Measurements from ENCODE around the gene MAP3K1.
"Not testable (repeated sequence)": the region's sequence is repeated elsewhere in the genome, so short reads cannot be mapped to it uniquely, and the experiment has no call there.

Gene MAP3K1

DNA sequence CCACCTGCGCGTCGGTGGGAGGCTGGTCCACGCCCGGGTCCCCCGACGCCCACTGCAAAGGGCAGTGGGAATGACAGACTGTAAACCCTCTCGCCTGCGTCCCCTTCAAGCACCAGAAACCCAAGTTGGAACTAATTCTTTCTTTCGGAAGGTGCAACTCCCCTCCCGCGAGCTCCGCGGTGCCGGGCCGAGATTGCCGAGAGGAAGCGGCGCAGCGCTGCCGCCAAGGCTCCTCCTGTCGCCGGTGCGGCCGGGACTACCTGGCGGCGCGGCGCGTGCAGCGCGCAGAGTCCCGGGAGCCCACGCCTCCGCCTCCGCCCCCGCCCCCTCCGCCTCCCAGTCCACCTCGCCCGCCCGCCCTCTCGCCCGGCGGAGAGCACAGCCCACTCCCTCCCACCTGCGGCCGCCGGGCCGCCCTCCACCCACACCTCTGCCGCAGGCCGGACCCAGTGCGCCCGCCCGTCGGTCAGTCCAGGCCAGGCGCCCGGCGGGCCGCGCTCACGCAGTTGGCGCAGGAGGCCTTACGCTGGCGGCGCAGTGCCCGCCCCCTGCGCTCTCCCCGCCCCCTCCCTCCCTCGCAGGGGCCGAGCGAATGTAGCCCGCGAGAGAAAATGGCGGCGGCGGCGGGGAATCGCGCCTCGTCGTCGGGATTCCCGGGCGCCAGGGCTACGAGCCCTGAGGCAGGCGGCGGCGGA, at the start of gene MAP3K1:
TSS of gene MAP3K1 (plus strand) at position 587 of the 695 bp plus-strand sequence. CDS start at position 612, 25 bp downstream.
- Histone ChIP-seq H3K27me3 (ENCODE audit: control insufficient read depth, insufficient read depth, low read length) (peaks cover 39% of the 10 kb centered on the region), H3K36me3 (ENCODE audit: control insufficient read depth, low read depth, low read length) (no peaks in the 10 kb centered on the region), H3K9me3 (ENCODE audit: control insufficient read depth, low read depth, low read length) (no peaks in the 10 kb centered on the region), H3K9ac (ENCODE audit: low read length) (peak within 1 kb of the TSS; percentile 32), H3K4me1 (ENCODE audit: control insufficient read depth, low read depth, low read length) (peaks cover 33% of the 10 kb centered on the region), H3K27ac (ENCODE audit: low read length) (no peak within 1 kb of the TSS), H3K4me3 (ENCODE audit: low read length) (peak within 1 kb of the TSS; percentile 86)

GRCh38 chr5:56766926-56767325, 48.4 kb upstream of the MAP3K1 start:
- Histone ChIP-seq H3K36me3 (ENCODE audit: control insufficient read depth, low read depth, low read length) (no peaks in the 10 kb centered on the region), H3K27ac (ENCODE audit: low read length) (no peak overlapping the region), H3K4me1 (ENCODE audit: control insufficient read depth, low read depth, low read length) (no peaks in the 10 kb centered on the region), H3K9ac (ENCODE audit: low read length) (no peak overlapping the region), H3K27me3 (ENCODE audit: control insufficient read depth, insufficient read depth, low read length) (no peaks in the 10 kb centered on the region), H3K9me3 (ENCODE audit: control insufficient read depth, low read depth, low read length) (no peaks in the 10 kb centered on the region), H3K4me3 (ENCODE audit: low read length) (no peak overlapping the region)

DNA sequence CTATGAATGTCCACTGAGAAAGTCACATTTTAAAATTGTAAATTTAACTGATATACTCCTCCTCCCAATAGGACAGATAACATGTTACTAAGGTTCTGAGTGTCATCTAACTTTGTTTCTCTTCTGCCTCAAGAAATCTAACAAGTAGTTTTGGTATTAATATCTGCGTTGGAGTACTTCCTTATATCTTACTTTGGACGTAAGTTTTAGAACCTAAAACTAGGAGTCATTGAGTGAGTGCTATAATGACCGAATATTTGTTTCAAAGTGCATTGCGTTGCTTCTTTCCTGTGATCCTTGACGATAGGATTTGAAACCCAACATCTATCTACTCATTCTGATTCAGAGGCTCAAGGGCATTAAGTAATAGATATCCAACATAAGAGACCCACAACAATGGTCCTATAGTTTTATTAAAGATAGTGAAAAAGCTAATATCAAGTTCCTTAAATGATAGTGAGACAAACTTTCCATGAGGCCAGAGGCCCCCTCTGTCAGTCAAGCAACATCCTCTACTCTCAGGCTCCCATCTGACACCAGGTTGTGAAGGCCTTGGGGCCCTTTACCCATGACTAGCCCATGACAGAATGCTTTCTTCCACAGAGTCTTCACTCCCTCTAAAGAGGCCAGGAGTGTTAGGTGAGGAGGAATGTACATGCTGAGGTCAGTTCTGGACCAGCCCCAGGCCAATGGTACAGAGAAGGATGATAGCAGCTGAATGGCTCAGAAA, 45.3 kb upstream of the MAP3K1 start:
- no peak overlapping the region for H3K4me3 ChIP-seq (ENCODE audit: low read length)
- no peak overlapping the region for H3K9ac ChIP-seq (ENCODE audit: low read length)
- H3K27me3 ChIP-seq (ENCODE audit: control insufficient read depth, insufficient read depth, low read length) = no peaks in the 10 kb centered on the region
- no peak overlapping the region for H3K27ac ChIP-seq (ENCODE audit: low read length)
- H3K9me3 ChIP-seq (ENCODE audit: control insufficient read depth, low read depth, low read length) = no peaks in the 10 kb centered on the region
- no peaks in the 10 kb centered on the region for H3K36me3 ChIP-seq (ENCODE audit: control insufficient read depth, low read depth, low read length)
- H3K4me1 ChIP-seq (ENCODE audit: control insufficient read depth, low read depth, low read length) = no peaks in the 10 kb centered on the region

DNA sequence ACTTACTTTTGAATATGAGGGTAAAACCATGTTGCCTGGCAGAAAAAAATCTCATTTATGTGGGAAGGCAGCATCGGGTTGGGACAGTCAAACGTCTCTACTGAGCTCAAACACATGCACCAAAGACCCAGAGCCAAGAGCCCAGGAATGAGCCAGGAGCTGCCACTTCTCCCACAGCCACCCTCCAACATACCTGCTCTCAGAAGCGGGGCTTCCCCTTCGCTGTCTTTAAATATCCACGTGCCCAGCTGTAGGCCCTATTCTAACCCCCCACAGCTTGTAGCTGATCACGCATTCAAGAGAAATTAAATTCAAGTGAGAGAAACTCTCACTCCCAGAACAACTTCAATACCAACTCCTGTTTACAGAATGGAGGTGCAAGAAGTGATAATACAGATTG, 42.6 kb upstream of the MAP3K1 start:
- Histone ChIP-seq H3K4me3 (ENCODE audit: low read length) (no peak overlapping the region), H3K27ac (ENCODE audit: low read length) (no peak overlapping the region), H3K27me3 (ENCODE audit: control insufficient read depth, insufficient read depth, low read length) (no peaks in the 10 kb centered on the region), H3K9me3 (ENCODE audit: control insufficient read depth, low read depth, low read length) (no peaks in the 10 kb centered on the region), H3K9ac (ENCODE audit: low read length) (no peak overlapping the region), H3K4me1 (ENCODE audit: control insufficient read depth, low read depth, low read length) (no peaks in the 10 kb centered on the region), H3K36me3 (ENCODE audit: control insufficient read depth, low read depth, low read length) (no peaks in the 10 kb centered on the region)

DNA sequence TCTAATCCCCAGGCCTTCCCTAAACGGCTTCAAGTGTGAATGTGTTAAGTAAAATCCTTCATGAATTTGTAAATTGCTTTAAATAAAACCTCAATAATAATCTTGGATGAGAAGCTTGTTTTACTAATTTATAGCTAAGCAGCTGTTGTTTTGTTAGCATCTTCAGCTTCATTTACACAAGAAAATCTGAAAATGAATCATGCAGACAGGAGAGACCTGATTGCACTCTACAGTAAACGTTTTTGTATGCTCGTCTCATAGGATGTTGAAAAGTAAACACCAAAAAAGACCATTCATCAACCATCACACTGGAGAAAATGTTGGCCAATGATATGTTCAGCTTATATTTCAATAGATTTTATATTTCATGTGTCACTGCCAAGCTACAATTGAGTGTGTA, 40.4 kb upstream of the MAP3K1 start:
- Histone ChIP-seq H3K9ac (ENCODE audit: low read length) (no peak overlapping the region), H3K27me3 (ENCODE audit: control insufficient read depth, insufficient read depth, low read length) (no peaks in the 10 kb centered on the region), H3K9me3 (ENCODE audit: control insufficient read depth, low read depth, low read length) (no peaks in the 10 kb centered on the region), H3K4me3 (ENCODE audit: low read length) (no peak overlapping the region), H3K27ac (ENCODE audit: low read length) (no peak overlapping the region), H3K36me3 (ENCODE audit: control insufficient read depth, low read depth, low read length) (no peaks in the 10 kb centered on the region), H3K4me1 (ENCODE audit: control insufficient read depth, low read depth, low read length) (no peaks in the 10 kb centered on the region)

GRCh38 chr5:56776212-56776846, 39.0 kb upstream of the MAP3K1 start:
- not testable (repeated sequence) for H3K36me3 ChIP-seq (ENCODE audit: control insufficient read depth, low read depth, low read length); H3K9me3 ChIP-seq (ENCODE audit: control insufficient read depth, low read depth, low read length); H3K4me1 ChIP-seq (ENCODE audit: control insufficient read depth, low read depth, low read length); H3K27ac ChIP-seq (ENCODE audit: low read length); H3K4me3 ChIP-seq (ENCODE audit: low read length); H3K27me3 ChIP-seq (ENCODE audit: control insufficient read depth, insufficient read depth, low read length); H3K9ac ChIP-seq (ENCODE audit: low read length)

GRCh38 chr5:56783261-56783660, 32.1 kb upstream of the MAP3K1 start:
- H3K4me1 ChIP-seq (ENCODE audit: control insufficient read depth, low read depth, low read length) = peaks cover 5% of the 10 kb centered on the region
- no peak overlapping the region for H3K4me3 ChIP-seq (ENCODE audit: low read length)
- no peak overlapping the region for H3K27ac ChIP-seq (ENCODE audit: low read length)
- H3K9ac ChIP-seq (ENCODE audit: low read length) = no peak overlapping the region
- peaks cover 5% of the 10 kb centered on the region for H3K9me3 ChIP-seq (ENCODE audit: control insufficient read depth, low read depth, low read length)
- H3K27me3 ChIP-seq (ENCODE audit: control insufficient read depth, insufficient read depth, low read length) = no peaks in the 10 kb centered on the region
- no peaks in the 10 kb centered on the region for H3K36me3 ChIP-seq (ENCODE audit: control insufficient read depth, low read depth, low read length)

DNA sequence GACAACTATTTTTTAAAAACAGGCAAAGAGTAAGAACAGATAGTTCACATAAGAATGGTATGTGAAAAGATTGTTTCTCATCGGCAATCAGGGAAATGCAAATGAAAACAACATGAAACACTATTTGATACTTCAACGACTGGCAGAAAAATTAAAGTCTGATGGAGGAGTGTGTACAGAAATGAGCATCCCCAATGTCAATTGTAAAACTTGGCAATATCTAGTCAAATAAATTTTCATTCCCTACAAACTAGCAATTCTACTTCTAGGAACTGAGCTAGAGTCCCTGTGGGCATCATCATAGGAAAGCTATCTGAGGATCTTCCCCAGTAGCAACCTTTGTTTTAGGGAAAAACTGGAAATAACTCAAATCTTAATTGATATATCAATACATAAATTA, 29.0 kb upstream of the MAP3K1 start:
- Histone ChIP-seq H3K27me3 (ENCODE audit: control insufficient read depth, insufficient read depth, low read length) (no peaks in the 10 kb centered on the region), H3K9ac (ENCODE audit: low read length) (no peak overlapping the region), H3K9me3 (ENCODE audit: control insufficient read depth, low read depth, low read length) (peaks cover 5% of the 10 kb centered on the region), H3K27ac (ENCODE audit: low read length) (no peak overlapping the region), H3K36me3 (ENCODE audit: control insufficient read depth, low read depth, low read length) (no peaks in the 10 kb centered on the region), H3K4me3 (ENCODE audit: low read length) (no peak overlapping the region), H3K4me1 (ENCODE audit: control insufficient read depth, low read depth, low read length) (peaks cover 5% of the 10 kb centered on the region)

DNA sequence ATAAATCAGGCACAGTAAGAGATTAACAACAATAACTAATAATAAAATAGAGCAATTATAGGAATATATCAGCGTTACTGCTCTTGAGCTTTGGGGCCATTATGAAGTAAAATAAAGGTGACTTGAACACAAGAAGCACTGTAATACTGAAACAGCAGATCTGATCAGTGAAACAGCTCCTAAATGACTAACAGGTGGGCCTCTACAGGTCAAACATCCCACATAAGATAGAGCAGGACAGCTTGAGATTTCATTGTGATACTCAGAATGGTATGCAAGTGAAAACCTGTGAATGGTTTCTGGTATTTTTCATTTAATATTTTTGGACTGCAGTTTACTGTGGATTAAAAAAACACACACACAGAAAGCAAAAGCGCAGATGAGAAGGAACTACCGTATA, 24.0 kb upstream of the MAP3K1 start:
- Histone ChIP-seq H3K27ac (ENCODE audit: low read length) (no peak overlapping the region), H3K4me1 (ENCODE audit: control insufficient read depth, low read depth, low read length) (no peaks in the 10 kb centered on the region), H3K36me3 (ENCODE audit: control insufficient read depth, low read depth, low read length) (no peaks in the 10 kb centered on the region), H3K9ac (ENCODE audit: low read length) (no peak overlapping the region), H3K4me3 (ENCODE audit: low read length) (no peak overlapping the region), H3K27me3 (ENCODE audit: control insufficient read depth, insufficient read depth, low read length) (no peaks in the 10 kb centered on the region), H3K9me3 (ENCODE audit: control insufficient read depth, low read depth, low read length) (no peaks in the 10 kb centered on the region)

DNA sequence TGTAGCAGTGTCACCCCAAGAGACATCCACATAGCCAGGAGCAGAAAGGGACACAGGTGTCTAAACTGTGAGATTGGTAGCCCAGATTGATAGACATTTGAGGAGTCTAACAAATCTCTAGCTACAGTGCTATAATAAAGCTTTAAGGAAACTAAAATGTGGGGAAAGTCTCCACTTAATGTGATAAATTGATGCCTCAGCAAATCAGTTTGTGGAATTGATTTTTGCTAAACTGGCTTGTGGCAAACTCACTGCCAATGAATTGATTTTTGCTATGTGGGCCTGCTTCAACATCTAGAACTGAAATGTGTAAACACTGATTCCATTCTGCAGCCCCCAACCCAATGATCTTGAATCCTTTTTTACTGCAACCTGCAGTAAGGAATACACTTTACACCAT, 16.8 kb upstream of the MAP3K1 start:
- Histone ChIP-seq H3K4me1 (ENCODE audit: control insufficient read depth, low read depth, low read length) (no peaks in the 10 kb centered on the region), H3K36me3 (ENCODE audit: control insufficient read depth, low read depth, low read length) (no peaks in the 10 kb centered on the region), H3K27ac (ENCODE audit: low read length) (no peak overlapping the region), H3K9ac (ENCODE audit: low read length) (no peak overlapping the region), H3K4me3 (ENCODE audit: low read length) (no peak overlapping the region), H3K9me3 (ENCODE audit: control insufficient read depth, low read depth, low read length) (no peaks in the 10 kb centered on the region), H3K27me3 (ENCODE audit: control insufficient read depth, insufficient read depth, low read length) (no peaks in the 10 kb centered on the region)

- Histone ChIP-seq H3K4me1 (ENCODE audit: control insufficient read depth, low read depth, low read length) (no peaks in the 10 kb centered on the region), H3K27ac (ENCODE audit: low read length) (no peak overlapping the region), H3K9me3 (ENCODE audit: control insufficient read depth, low read depth, low read length) (no peaks in the 10 kb centered on the region), H3K36me3 (ENCODE audit: control insufficient read depth, low read depth, low read length) (no peaks in the 10 kb centered on the region), H3K4me3 (ENCODE audit: low read length) (no peak overlapping the region), H3K9ac (ENCODE audit: low read length) (no peak overlapping the region), H3K27me3 (ENCODE audit: control insufficient read depth, insufficient read depth, low read length) (no peaks in the 10 kb centered on the region)
These were observed 15.2 kb upstream of the MAP3K1 start for GRCh38 chr5:56800186-56800585.

Data from iPS-18a (cell line).